Smooth muscle cell (in vitro differentiated cells): ENCODE data around the gene PTPN14. TPM values are rescaled to one million over a fixed set of nuclear protein-coding genes. Genes with fewer than 3 reads are reported as not detected.
"Not testable (repeated sequence)": the region's sequence is repeated elsewhere in the genome, so short reads cannot be mapped to it uniquely, and the experiment has no call there.

ENCODE experiments used
- DNase-seq: peaks from one replicate; lab custom pipeline; 2025; ENCODE audit not compliant: unreplicated experiment; lab: John Stamatoyannopoulos, UW
- H2AFZ ChIP-seq: fragments of 200-600 bp; sonication (generic); 2 replicates; pipeline ENCODE4 v1.6.0; 2016; ENCODE audit warnings: antibody characterized with exemption, low read depth, mild to moderate bottlenecking
- H3F3A ChIP-seq: fragments of 200-600 bp; sonication (generic); 2 replicates; pipeline ENCODE4 v1.6.0; 2017; ENCODE audit warnings: antibody characterized with exemption, low read depth
- H3K27ac ChIP-seq: fragments of 200-600 bp; sonication (generic); 2 replicates; pipeline ENCODE4 v1.5.1; 2016; ENCODE audit warnings: low read depth, mild to moderate bottlenecking
- H3K27me3 ChIP-seq: fragments of 200-600 bp; sonication (generic); 2 replicates; pipeline ENCODE4 v1.6.1; 2016; ENCODE audit warnings: low read depth, mild to moderate bottlenecking
- H3K36me3 ChIP-seq: fragments of 200-600 bp; sonication (generic); 2 replicates; pipeline ENCODE4 v1.5.1; 2016; ENCODE audit warnings: low read depth
- H3K4me1 ChIP-seq: fragments of 200-600 bp; sonication (generic); 2 replicates; pipeline ENCODE4 v1.5.1; 2016; ENCODE audit warnings: low read depth
- H3K4me2 ChIP-seq: fragments of 200-600 bp; sonication (generic); 2 replicates; pipeline ENCODE4 v1.6.0; 2016; ENCODE audit warnings: mild to moderate bottlenecking
- H3K4me3 ChIP-seq: fragments of 200-600 bp; sonication (generic); 2 replicates; pipeline ENCODE4 v1.5.1; 2016; ENCODE audit warnings: mild to moderate bottlenecking
- H3K79me2 ChIP-seq: fragments of 200-600 bp; sonication (generic); 2 replicates; pipeline ENCODE4 v1.6.0; 2016; ENCODE audit warnings: low read depth, mild to moderate bottlenecking
- H3K9ac ChIP-seq: fragments of 200-600 bp; sonication (generic); 2 replicates; pipeline ENCODE4 v1.6.0; 2016; ENCODE audit warnings: low read depth
- H3K9me3 ChIP-seq: fragments of 200-600 bp; sonication (generic); replicated peaks from 2 replicates; pipeline ENCODE4 v1.5.1; 2016; ENCODE audit warnings: low read depth
- H4K20me1 ChIP-seq: fragments of 200-600 bp; sonication (generic); 2 replicates; pipeline ENCODE4 v1.6.0; 2016; ENCODE audit warnings: low read depth
- CTCF ChIP-seq: fragments of 200-600 bp; sonication (generic); IDR thresholded peaks from 2 replicates; pipeline ENCODE4 v1.5.1; 2017; ENCODE audit warnings: borderline replicate concordance, mild to moderate bottlenecking, antibody characterized with exemption; ENCODE audit not compliant: insufficient read depth, poor library complexity, severe bottlenecking
- WGBS: methylation state at CpG from one replicate; pipeline ENCODE4 v1.1.7; 2016; ENCODE audit warnings: low lambda C conversion rate; 5-methylcytosine and 5-hydroxymethylcytosine counted together
- polyA plus RNA-seq: library from polyadenylated mRNA; unstranded; fragments of >200 nt; fragmentation: Nextera tagmentation; extraction: Ambion mirVana; gene quantifications from 2 replicates; pipeline ENCODE4 v1.2.1, GENCODE V29; 2016
- total RNA-seq: library from RNA; depleted of rRNA; stranded (reverse); fragments of >200 nt; gene quantifications from 2 replicates; pipeline ENCODE4 v1.2.3, GENCODE V29; 2014

The PTPN14 gene
- total and polyA plus RNA-seq, 2 experiments from 2014 or later: 13.7 to 28.6 TPM

- Histone ChIP-seq H3K4me1 (no peaks in the 10 kb centered on the region), H3K4me2 (no peak overlapping the region), H3K4me3 (no peak overlapping the region), H3F3A (no peaks in the 10 kb centered on the region), H3K79me2 (peaks cover 72% of the 10 kb centered on the region), H3K9ac (no peak overlapping the region), H3K27me3 (no peaks in the 10 kb centered on the region), H3K27ac (peak overlapping the region; percentile 68), H3K36me3 (no peaks in the 10 kb centered on the region), H2AFZ (no peak overlapping the region), H3K9me3 (no peaks in the 10 kb centered on the region), H4K20me1 (peaks cover 95% of the 10 kb centered on the region)
- TF ChIP-seq CTCF: no peak
- 41% methylated on average over 2 of the region's 2 CpGs for WGBS
- DNase-seq: no peak
Measured at GRCh38 chr1:214494706-214495105, 56.7 kb downstream of the PTPN14 start.

- not testable (repeated sequence) for H3F3A ChIP-seq, H3K4me1 ChIP-seq, H3K27me3 ChIP-seq, DNase-seq, H2AFZ ChIP-seq, H3K4me2 ChIP-seq, H3K9ac ChIP-seq, H3K36me3 ChIP-seq, H3K4me3 ChIP-seq, H3K9me3 ChIP-seq
- Histone ChIP-seq H3K27ac (peak overlapping the region; percentile 68), H3K79me2 (peaks cover 71% of the 10 kb centered on the region), H4K20me1 (peaks cover 95% of the 10 kb centered on the region)
- WGBS: 66% methylated on average over 6 of the region's 6 CpGs
Measured at GRCh38 chr1:214494179-214494578, 57.2 kb downstream of the PTPN14 start.

GRCh38 chr1:214493126-214493796 is 58.1 kb downstream of the PTPN14 start:
- Histone ChIP-seq H3K4me3 (no peak overlapping the region), H3K27ac (no peak overlapping the region), H3K27me3 (no peaks in the 10 kb centered on the region), H3K4me2 (no peak overlapping the region), H2AFZ (no peak overlapping the region), H3K36me3 (no peaks in the 10 kb centered on the region), H3K79me2 (peaks cover 71% of the 10 kb centered on the region), H3K9ac (no peak overlapping the region), H4K20me1 (peaks cover 95% of the 10 kb centered on the region), H3F3A (no peaks in the 10 kb centered on the region), H3K9me3 (no peaks in the 10 kb centered on the region), H3K4me1 (no peaks in the 10 kb centered on the region)
- TF ChIP-seq CTCF: no peak
- DNase-seq: no peak
- WGBS: 98% methylated on average over 7 of the region's 7 CpGs

GRCh38 chr1:214492401-214493075 is 58.9 kb downstream of the PTPN14 start:
- Histone ChIP-seq H3F3A (no peaks in the 10 kb centered on the region), H3K36me3 (no peaks in the 10 kb centered on the region), H3K27ac (no peak overlapping the region), H3K9ac (no peak overlapping the region), H4K20me1 (peaks cover 96% of the 10 kb centered on the region), H3K27me3 (no peaks in the 10 kb centered on the region), H3K4me2 (no peak overlapping the region), H3K79me2 (peaks cover 71% of the 10 kb centered on the region), H3K9me3 (no peaks in the 10 kb centered on the region), H3K4me1 (no peaks in the 10 kb centered on the region), H2AFZ (no peak overlapping the region), H3K4me3 (no peak overlapping the region)
- no peak for TF ChIP-seq CTCF
- no peak for DNase-seq
- 89% methylated on average over 9 of the region's 9 CpGs for WGBS
